GM23248 (cell line): Measurements from ENCODE around the gene LRRC74A. TPM values are rescaled to one million over a fixed set of nuclear protein-coding genes. Genes with fewer than 3 reads are reported as not detected.

Experiments used
- DNase-seq: peaks from one replicate; pipeline ENCODE4 v3.0.0-alpha.2; 2015
- H2AFZ ChIP-seq: fragments of 200-600 bp; sonication (generic); 2 replicates; pipeline ENCODE4 v1.6.1; 2016; ENCODE audit warnings: antibody characterized with exemption
- H3F3A ChIP-seq: fragments of 200-600 bp; sonication (generic); 2 replicates; pipeline ENCODE4 v1.6.1; 2016; ENCODE audit warnings: mild to moderate bottlenecking, antibody characterized with exemption, mixed run types; ENCODE audit not compliant: insufficient read depth
- H3K27ac ChIP-seq: fragments of 200-600 bp; sonication (generic); 2 replicates; pipeline ENCODE4 v1.5.1; 2016; ENCODE audit warnings: mild to moderate bottlenecking
- H3K27me3 ChIP-seq: fragments of 200-600 bp; sonication (generic); replicated peaks from 2 replicates; pipeline ENCODE4 v1.6.1; 2016; ENCODE audit warnings: mild to moderate bottlenecking; ENCODE audit not compliant: insufficient read depth
- H3K36me3 ChIP-seq: fragments of 200-600 bp; sonication (generic); 2 replicates; pipeline ENCODE4 v1.6.1; 2016; ENCODE audit warnings: low read depth, mild to moderate bottlenecking
- H3K4me1 ChIP-seq: fragments of 200-600 bp; sonication (generic); 2 replicates; pipeline ENCODE4 v1.6.1; 2016; ENCODE audit warnings: mild to moderate bottlenecking; ENCODE audit not compliant: insufficient read depth
- H3K4me2 ChIP-seq: fragments of 200-600 bp; sonication (generic); one replicate; pipeline ENCODE4 v1.6.1; 2016; ENCODE audit warnings: mild to moderate bottlenecking; ENCODE audit not compliant: unreplicated experiment
- H3K4me3 ChIP-seq: fragments of 200-600 bp; sonication (generic); 2 replicates; pipeline ENCODE4 v1.5.1; 2016; ENCODE audit warnings: mild to moderate bottlenecking
- H3K79me2 ChIP-seq: fragments of 200-600 bp; sonication (generic); 2 replicates; pipeline ENCODE4 v1.6.1; 2016; ENCODE audit warnings: mild to moderate bottlenecking; ENCODE audit not compliant: insufficient read depth
- H3K9ac ChIP-seq: fragments of 200-600 bp; sonication (generic); 2 replicates; pipeline ENCODE4 v1.6.1; 2016; ENCODE audit warnings: mild to moderate bottlenecking
- H3K9me2 ChIP-seq: fragments of 200-600 bp; sonication (generic); 2 replicates; pipeline ENCODE4 v1.6.1; 2016; ENCODE audit warnings: mixed run types, mild to moderate bottlenecking, moderate library complexity; ENCODE audit not compliant: insufficient read depth
- H3K9me3 ChIP-seq: fragments of 200-600 bp; sonication (generic); one replicate; pipeline ENCODE4 v1.6.1; 2017; ENCODE audit warnings: low read depth
- H4K20me1 ChIP-seq: fragments of 200-600 bp; sonication (generic); 2 replicates; pipeline ENCODE4 v1.6.0; 2016; ENCODE audit not compliant: insufficient read depth
- EZH2 ChIP-seq: fragments of 200-600 bp; sonication (generic); IDR thresholded peaks from 2 replicates; pipeline ENCODE4 v1.6.1; 2018; ENCODE audit warnings: antibody characterized with exemption, mild to moderate bottlenecking; ENCODE audit not compliant: insufficient read depth, poor library complexity, severe bottlenecking
- EZH2phosphoT487 ChIP-seq: fragments of 200-600 bp; sonication (generic); IDR thresholded peaks from 2 replicates; pipeline ENCODE4 v1.6.1; 2018; ENCODE audit warnings: antibody characterized with exemption, moderate library complexity, mild to moderate bottlenecking, low read depth; ENCODE audit not compliant: insufficient read depth
- WGBS, 2 experiments: methylation state at CpG; one replicate each; pipeline ENCODE4 v1.1.6; 2015 to 2017; ENCODE audit warnings: low lambda C conversion rate in 2 of 2, low coverage in 1 of 2; ENCODE audit errors: missing lambda C conversion rate in 2 of 2; 5-methylcytosine and 5-hydroxymethylcytosine counted together
- in situ Hi-C: fragments of 300-500 bp; cut with MboI; formaldehyde crosslinking; loops from 2 replicates; pipeline ENCODE4 v1.15.0; 2020
- polyA plus RNA-seq: library from polyadenylated mRNA; unstranded; fragments of >200 nt; fragmentation: Nextera tagmentation; extraction: Ambion mirVana; gene quantifications from 2 replicates; pipeline ENCODE4 v1.2.1, GENCODE V29; 2016
- total RNA-seq: library from RNA; depleted of rRNA; stranded (reverse); fragments of >200 nt; shearing (Covaris generic); gene quantifications from 2 replicates; pipeline ENCODE4 v1.2.3, GENCODE V29; 2014

LRRC74A gene
- total and polyA plus RNA-seq, 2 experiments from 2014 or later, result not detected

DNA sequence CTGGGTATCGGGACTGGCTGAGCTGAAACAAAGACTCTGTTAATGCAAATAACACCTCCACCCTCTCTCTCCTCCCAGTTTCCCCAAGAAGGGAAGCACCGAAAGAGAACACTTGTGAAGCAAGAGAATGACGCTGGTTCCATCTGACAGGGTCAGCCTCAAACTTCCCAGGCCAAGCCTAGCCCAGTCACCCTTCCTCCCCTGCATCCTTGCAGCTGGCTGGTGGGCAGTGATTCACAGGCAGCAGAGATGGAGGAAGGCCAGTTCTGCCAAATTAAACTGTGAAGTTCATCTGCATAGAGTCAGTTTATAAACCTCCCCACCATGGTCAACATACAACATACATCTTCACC, 2.8 kb downstream of the LRRC74A start:
- in situ Hi-C loops, result no loop called here
- Histone ChIP-seq H3K36me3 (no peaks in the 10 kb centered on the region), H3K79me2 (no peaks in the 10 kb centered on the region), H3K9me3 (no peaks in the 10 kb centered on the region), H3K27me3 (no peaks in the 10 kb centered on the region), H3F3A (no peaks in the 10 kb centered on the region), H3K27ac (no peak overlapping the region), H3K4me1 (no peaks in the 10 kb centered on the region), H3K4me3 (no peak overlapping the region), H4K20me1 (no peaks in the 10 kb centered on the region), H3K4me2 (no peak overlapping the region), H3K9me2 (no peaks in the 10 kb centered on the region), H2AFZ (no peak overlapping the region), H3K9ac (no peak overlapping the region)
- WGBS, 2 experiments, result 74 to 79% methylated on average over 3 of the region's 3 CpGs
- peak; percentile 34 for DNase-seq
- no peak for TF ChIP-seq EZH2
- TF ChIP-seq EZH2phosphoT487, result no peak

DNA sequence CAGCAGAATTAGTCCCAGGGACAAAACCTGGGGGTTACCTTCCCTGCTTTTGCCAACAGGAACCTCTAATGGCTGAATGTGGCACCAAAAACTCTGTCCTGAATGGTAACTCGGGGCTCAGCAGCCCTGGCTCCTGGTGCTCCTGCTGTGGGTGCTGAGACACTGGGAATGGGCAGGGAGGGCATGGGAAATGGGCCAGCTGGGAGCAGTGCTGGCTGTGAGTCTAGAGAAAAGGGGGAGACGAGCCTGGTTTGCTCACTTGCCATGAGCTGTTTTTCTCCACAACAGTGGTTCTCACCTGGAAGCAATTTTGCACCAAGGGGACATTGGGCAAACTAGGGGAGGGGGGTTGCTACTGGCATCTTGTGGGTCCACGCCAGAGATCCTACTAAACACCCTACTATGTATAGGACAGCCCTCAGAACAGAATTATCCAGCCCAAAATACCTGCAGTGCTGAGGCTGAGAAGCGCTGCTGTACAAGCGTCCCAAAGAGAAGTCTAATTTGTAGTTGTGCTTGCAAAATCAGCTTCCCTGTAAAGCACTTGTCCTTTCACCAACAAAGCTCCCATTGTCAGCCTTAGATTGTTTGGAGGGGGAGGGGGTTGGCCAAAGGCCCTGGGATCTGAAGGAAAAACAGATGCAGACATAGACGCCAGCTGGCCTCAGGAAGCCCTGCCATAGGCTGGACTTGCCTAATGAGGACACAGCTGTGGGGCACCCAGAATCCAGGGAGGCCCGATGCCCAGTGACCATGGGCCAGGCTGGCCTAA, 3.6 kb downstream of the LRRC74A start:
- Histone ChIP-seq H3K4me1 (no peaks in the 10 kb centered on the region), H4K20me1 (no peaks in the 10 kb centered on the region), H3K9ac (no peak overlapping the region), H3K9me2 (no peaks in the 10 kb centered on the region), H3K27me3 (no peaks in the 10 kb centered on the region), H3K79me2 (no peaks in the 10 kb centered on the region), H3K4me2 (no peak overlapping the region), H3K4me3 (no peak overlapping the region), H2AFZ (no peak overlapping the region), H3K27ac (no peak overlapping the region), H3K9me3 (no peaks in the 10 kb centered on the region), H3K36me3 (no peaks in the 10 kb centered on the region), H3F3A (no peaks in the 10 kb centered on the region)
- TF ChIP-seq EZH2 (no peak), EZH2phosphoT487 (no peak)
- DNase-seq, result no peak
- in situ Hi-C loops, result no loop called here
- WGBS, 2 experiments, result 37 to 39% methylated on average over 7 of the region's 7 CpGs

DNA sequence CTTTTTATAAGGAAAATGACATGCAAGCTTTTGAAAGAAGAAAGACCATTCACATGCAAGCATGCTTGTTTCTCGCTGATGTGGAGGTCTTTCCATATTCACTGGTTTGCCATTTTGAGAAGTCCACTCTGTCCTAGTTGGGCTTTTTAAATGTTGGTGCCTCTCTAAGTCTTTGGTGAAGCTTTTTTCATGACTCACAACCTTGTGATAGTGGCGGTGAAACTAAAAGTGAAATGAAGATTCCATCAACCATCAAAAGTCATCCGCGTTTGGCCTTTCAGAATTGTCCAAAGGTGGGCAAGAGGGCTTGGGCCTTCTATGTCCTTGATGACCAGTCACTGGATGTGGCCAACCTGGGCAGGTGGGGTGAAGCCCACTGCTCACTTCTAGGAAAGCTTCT, 4.3 kb downstream of the LRRC74A start:
- Histone ChIP-seq H3K4me1 (no peaks in the 10 kb centered on the region), H3K4me3 (no peak overlapping the region), H3K9me3 (no peaks in the 10 kb centered on the region), H3K36me3 (no peaks in the 10 kb centered on the region), H3K79me2 (no peaks in the 10 kb centered on the region), H3K9me2 (no peaks in the 10 kb centered on the region), H4K20me1 (no peaks in the 10 kb centered on the region), H3K9ac (no peak overlapping the region), H3K27ac (no peak overlapping the region), H3K27me3 (no peaks in the 10 kb centered on the region), H3F3A (no peaks in the 10 kb centered on the region), H2AFZ (no peak overlapping the region), H3K4me2 (no peak overlapping the region)
- DNase-seq, result no peak
- WGBS, 2 experiments, result 75 to 78% methylated on average over 4 of the region's 4 CpGs
- in situ Hi-C loops, result no loop called here
- no peak for TF ChIP-seq EZH2phosphoT487
- no peak for TF ChIP-seq EZH2

DNA sequence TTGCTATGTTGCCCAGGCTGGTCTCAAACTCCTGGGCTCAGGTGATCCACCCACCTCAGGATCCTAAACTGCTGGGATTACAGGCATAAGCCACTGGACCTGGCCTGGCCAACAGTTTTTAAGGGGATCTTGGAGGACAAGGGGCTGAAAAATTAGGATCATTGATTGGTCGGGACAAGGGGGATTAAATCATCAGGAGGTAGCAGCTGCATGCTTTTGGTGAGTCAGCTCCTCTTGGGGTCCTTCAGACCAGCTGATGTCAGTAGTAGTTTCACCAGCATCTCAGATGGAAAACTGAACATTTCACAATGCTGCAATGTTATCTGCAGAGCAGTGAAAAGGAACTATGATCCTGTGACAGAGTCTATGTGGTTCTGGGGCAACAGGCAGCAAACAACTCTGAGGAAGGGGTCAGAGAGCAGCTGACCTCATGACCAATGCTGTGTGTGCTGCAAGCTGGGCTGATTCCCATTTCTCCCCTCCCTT, 6.3 kb downstream of the LRRC74A start:
- WGBS, 2 experiments, result 10 to 17% methylated on average over 1 of the region's 1 CpG
- Histone ChIP-seq H3K79me2 (no peaks in the 10 kb centered on the region), H3K9me3 (no peaks in the 10 kb centered on the region), H3K36me3 (no peaks in the 10 kb centered on the region), H3K9ac (no peak overlapping the region), H3K27me3 (peaks cover 7% of the 10 kb centered on the region; the same call in 1 of the 2 replicates), H3K27ac (no peak overlapping the region), H3K9me2 (no peaks in the 10 kb centered on the region), H3K4me1 (no peaks in the 10 kb centered on the region), H3F3A (no peaks in the 10 kb centered on the region), H3K4me2 (no peak overlapping the region), H3K4me3 (no peak overlapping the region), H2AFZ (no peak overlapping the region), H4K20me1 (no peaks in the 10 kb centered on the region)
- in situ Hi-C loops, result no loop called here
- TF ChIP-seq EZH2, result no peak
- no peak for TF ChIP-seq EZH2phosphoT487
- no peak for DNase-seq
